GM18951 (cell line): Measurements from ENCODE around the gene AHI1.

Experiments
- POLR2A ChIP-seq: IDR thresholded peaks from 4 replicates; pipeline ENCODE4 v1.6.1; 2011; ENCODE audit warnings: mild to moderate bottlenecking; ENCODE audit not compliant: insufficient read length, insufficient read depth; ENCODE audit errors: extremely low read depth
- in situ Hi-C: fragments of 300-500 bp; cut with MboI; formaldehyde crosslinking; loops from one replicate; pipeline ENCODE4 v1.12.0; 2022; ENCODE audit warnings: low sequenced_read_pairs, mixed read lengths, inconsistent platforms; ENCODE audit not compliant: unreplicated experiment

AHI1 gene

GRCh38 chr6:135235716-135236115 lies 261.8 kb downstream of the AHI1 start:
- no peak for TF ChIP-seq POLR2A
- in situ Hi-C loops, result no loop called here

- TF ChIP-seq POLR2A, result no peak
- in situ Hi-C loops, result no loop called here
Observed at GRCh38 chr6:135234492-135234780, 263.1 kb downstream of the AHI1 start.

- in situ Hi-C loops, result no loop called here
- TF ChIP-seq POLR2A, result no peak
Observed at GRCh38 chr6:135233686-135234491, 263.7 kb downstream of the AHI1 start.
